ENCODE measurements around the gene TPK1. TPM values are rescaled to one million over a fixed set of nuclear protein-coding genes. Genes with fewer than 3 reads are reported as not detected.

TPK1 gene
- total RNA-seq, 1 donor from 2014 or later, result 1.7 TPM

DNA sequence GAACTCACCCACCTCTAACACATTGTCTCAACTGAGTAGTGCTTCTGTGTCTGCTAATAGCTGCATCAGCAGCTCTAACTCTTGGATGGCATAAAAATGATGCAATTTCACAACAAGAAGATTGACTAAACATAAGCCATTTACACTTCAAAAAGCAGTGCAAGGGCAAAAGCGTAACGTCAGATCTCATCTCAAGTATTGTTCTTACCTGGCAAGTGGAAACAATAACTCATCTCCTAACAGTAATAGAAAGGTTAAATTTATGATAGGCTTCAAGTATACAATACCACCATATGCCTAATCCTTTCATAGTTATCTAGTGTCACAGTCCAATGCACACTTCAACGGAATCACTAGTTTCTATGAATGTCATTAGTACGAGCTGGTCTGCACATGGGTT is 14.8 kb downstream of the TPK1 start:
- no peak overlapping the region for H3K4me3 ChIP-seq
- H3K4me1 ChIP-seq, result no peaks in the 10 kb centered on the region
- DNase-seq (ENCODE audit: extremely low spot score in 2 of 2), result no peak
- TF ChIP-seq POLR2A (IDR thresholded peaks at IDR 0.05), result no peak
- no peak for TF ChIP-seq POLR2AphosphoS5 (IDR thresholded peaks at IDR 0.05; ENCODE audit: insufficient read depth in 1 of 2, low read depth in 1 of 2)
- TF ChIP-seq, protein P1, sequence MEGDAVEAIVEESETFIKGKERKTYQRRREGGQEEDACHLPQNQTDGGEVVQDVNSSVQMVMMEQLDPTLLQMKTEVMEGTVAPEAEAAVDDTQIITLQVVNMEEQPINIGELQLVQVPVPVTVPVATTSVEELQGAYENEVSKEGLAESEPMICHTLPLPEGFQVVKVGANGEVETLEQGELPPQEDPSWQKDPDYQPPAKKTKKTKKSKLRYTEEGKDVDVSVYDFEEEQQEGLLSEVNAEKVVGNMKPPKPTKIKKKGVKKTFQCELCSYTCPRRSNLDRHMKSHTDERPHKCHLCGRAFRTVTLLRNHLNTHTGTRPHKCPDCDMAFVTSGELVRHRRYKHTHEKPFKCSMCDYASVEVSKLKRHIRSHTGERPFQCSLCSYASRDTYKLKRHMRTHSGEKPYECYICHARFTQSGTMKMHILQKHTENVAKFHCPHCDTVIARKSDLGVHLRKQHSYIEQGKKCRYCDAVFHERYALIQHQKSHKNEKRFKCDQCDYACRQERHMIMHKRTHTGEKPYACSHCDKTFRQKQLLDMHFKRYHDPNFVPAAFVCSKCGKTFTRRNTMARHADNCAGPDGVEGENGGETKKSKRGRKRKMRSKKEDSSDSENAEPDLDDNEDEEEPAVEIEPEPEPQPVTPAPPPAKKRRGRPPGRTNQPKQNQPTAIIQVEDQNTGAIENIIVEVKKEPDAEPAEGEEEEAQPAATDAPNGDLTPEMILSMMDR (IDR thresholded peaks at IDR 0.05), result no peak
- intact Hi-C loops (cut with DNase I), result no loop called here
- H3K9me3 ChIP-seq, result no peaks in the 10 kb centered on the region
- H3K27ac ChIP-seq, result no peak overlapping the region
- no peaks in the 10 kb centered on the region for H3K36me3 ChIP-seq
- H3K27me3 ChIP-seq, result no peaks in the 10 kb centered on the region

DNA sequence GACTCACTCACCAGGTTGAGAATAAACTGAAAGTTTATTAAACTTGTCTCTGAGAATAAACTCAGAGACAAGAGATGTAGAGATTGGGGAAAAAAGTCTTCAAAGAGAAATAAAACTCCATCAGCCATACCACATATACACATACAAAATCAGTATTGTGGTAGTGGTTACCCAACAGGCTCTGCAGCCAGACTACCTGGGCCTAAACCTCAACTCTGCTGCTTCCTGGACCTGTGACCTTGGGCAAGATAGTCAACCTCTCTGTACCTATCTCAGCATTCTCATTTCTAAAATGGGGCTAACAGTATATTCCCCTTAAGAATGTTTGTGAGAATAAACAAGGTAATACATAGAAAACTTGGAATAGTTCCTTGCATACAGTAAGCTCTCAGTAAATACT is 15.3 kb downstream of the TPK1 start:
- no peaks in the 10 kb centered on the region for H3K27me3 ChIP-seq
- no peak for DNase-seq (ENCODE audit: extremely low spot score in 2 of 2)
- no peak for TF ChIP-seq POLR2AphosphoS5 (IDR thresholded peaks at IDR 0.05; ENCODE audit: insufficient read depth in 1 of 2, low read depth in 1 of 2)
- no peak for TF ChIP-seq POLR2A (IDR thresholded peaks at IDR 0.05)
- TF ChIP-seq, protein P1 (IDR thresholded peaks at IDR 0.05), result no peak
- intact Hi-C loops (cut with DNase I), result no loop called here
- no peaks in the 10 kb centered on the region for H3K4me1 ChIP-seq
- H3K36me3 ChIP-seq, result no peaks in the 10 kb centered on the region
- no peak overlapping the region for H3K4me3 ChIP-seq
- H3K27ac ChIP-seq, result no peak overlapping the region
- no peaks in the 10 kb centered on the region for H3K9me3 ChIP-seq

DNA sequence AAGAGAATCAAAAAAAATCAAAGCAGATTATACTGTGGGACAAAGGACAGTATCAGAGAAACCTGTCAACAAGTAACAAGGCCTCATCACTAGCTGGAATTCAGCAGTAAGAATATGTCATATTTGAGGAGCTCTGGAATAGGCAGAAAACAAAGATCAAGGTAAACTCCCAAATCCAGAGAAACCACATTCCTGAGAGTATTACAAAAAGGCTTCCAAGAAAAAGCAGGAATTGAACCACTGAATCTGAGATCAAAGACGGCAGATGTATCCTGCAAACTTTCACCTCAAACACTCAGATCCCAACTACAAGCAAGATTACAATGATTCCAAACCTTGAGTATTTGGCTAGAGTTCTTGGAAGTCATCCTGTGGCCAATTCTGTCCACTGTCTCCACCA is 16.3 kb downstream of the TPK1 start:
- no peaks in the 10 kb centered on the region for H3K36me3 ChIP-seq
- H3K9me3 ChIP-seq, result no peaks in the 10 kb centered on the region
- no peak overlapping the region for H3K4me3 ChIP-seq
- H3K27ac ChIP-seq, result no peak overlapping the region
- no peaks in the 10 kb centered on the region for H3K27me3 ChIP-seq
- DNase-seq (ENCODE audit: extremely low spot score in 2 of 2), result no peak
- TF ChIP-seq, protein P1 (IDR thresholded peaks at IDR 0.05), result no peak
- TF ChIP-seq POLR2A (IDR thresholded peaks at IDR 0.05), result no peak
- intact Hi-C loops (cut with DNase I), result no loop called here
- no peaks in the 10 kb centered on the region for H3K4me1 ChIP-seq

DNA sequence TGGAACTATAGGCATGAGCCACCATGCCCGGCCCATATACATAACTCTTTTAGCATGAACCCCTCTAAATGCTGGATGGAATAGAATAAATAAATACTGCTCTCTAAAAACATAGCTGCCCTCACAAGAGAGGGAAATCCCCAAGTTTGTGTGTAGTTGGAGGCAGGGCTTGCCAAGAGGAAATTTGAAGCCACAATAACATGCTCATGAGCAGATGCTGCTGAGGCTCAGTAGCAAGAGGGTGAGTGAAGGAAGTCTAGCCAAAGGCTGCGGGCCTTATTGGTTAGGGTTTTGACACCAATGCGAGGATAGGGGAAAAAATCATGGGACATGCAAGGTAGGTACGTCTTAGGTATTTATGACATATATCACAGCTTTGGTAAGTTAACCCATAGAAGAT is 17.3 kb downstream of the TPK1 start:
- no peak for DNase-seq (ENCODE audit: extremely low spot score in 2 of 2)

DNA sequence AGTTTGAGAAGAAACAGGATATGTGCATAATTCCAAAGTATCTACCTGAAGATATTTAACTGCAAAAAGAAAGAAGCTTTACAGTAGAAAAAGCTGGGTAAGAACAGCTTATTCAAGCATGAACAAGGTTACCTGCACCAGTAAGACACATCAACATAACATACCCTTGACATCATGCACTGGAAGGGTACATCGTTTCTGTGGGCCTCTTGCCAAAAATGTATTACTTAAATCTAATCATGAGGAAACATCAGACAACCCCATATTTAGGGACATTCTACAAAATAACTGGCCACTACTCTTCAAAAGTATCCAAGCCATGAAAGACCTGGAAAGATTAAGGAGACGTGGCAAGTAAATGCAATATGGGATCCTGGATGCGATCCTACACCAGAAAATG is 18.9 kb downstream of the TPK1 start:
- Histone ChIP-seq H3K27me3 (no peaks in the 10 kb centered on the region), H3K4me1 (no peaks in the 10 kb centered on the region), H3K4me3 (no peak overlapping the region), H3K9me3 (no peaks in the 10 kb centered on the region), H3K36me3 (no peaks in the 10 kb centered on the region), H3K27ac (no peak overlapping the region)
- TF ChIP-seq POLR2AphosphoS5 (IDR thresholded peaks at IDR 0.05; ENCODE audit: insufficient read depth in 1 of 2, low read depth in 1 of 2), result no peak
- TF ChIP-seq, protein P1 (IDR thresholded peaks at IDR 0.05), result no peak
- no peak for TF ChIP-seq POLR2A (IDR thresholded peaks at IDR 0.05)
- intact Hi-C loops (cut with DNase I), result no loop called here
- DNase-seq (ENCODE audit: extremely low spot score in 2 of 2), result no peak

More for the DNA sequence above, 17.3 kb downstream of the TPK1 start:
- H3K4me1 ChIP-seq, result no peaks in the 10 kb centered on the region
- H3K4me3 ChIP-seq, result no peak overlapping the region
- H3K27ac ChIP-seq, result no peak overlapping the region
- no peaks in the 10 kb centered on the region for H3K36me3 ChIP-seq
- H3K27me3 ChIP-seq, result no peaks in the 10 kb centered on the region
- TF ChIP-seq POLR2A (IDR thresholded peaks at IDR 0.05) (no peak), POLR2AphosphoS5 (IDR thresholded peaks at IDR 0.05; ENCODE audit: insufficient read depth in 1 of 2, low read depth in 1 of 2) (no peak)
- TF ChIP-seq, protein P1 (IDR thresholded peaks at IDR 0.05), result no peak
- intact Hi-C loops (cut with DNase I), result no loop called here
- no peaks in the 10 kb centered on the region for H3K9me3 ChIP-seq

All from vagina (tissue), 2 donors.